Peyer's patch (tissue), 4 donors: ENCODE results near the gene CDY2A. TPM values are rescaled to one million over a fixed set of nuclear protein-coding genes. Genes with fewer than 3 reads are reported as not detected.

Experiments used
- total RNA-seq, 4 donors: library from RNA; depleted of rRNA; stranded (reverse); fragments of >200 nt; gene quantifications; one replicate each; pipeline ENCODE4 v1.1.0, GENCODE V29; 2016

Gene CDY2A
- total RNA-seq, 4 donors from 2014 or later: not detected

Other genes starting within 250 kb of the CDY2A start
- not detected for gene CDY2B, start 145.6 kb upstream of the CDY2A start, total RNA-seq